ENCODE results near the gene NHLRC2. TPM values are rescaled to one million over a fixed set of nuclear protein-coding genes. Genes with fewer than 3 reads are reported as not detected.

The NHLRC2 gene
- total and polyA plus RNA-seq, 2 of the 13 experiments (the other 11 are each of a cell fraction or from before 2014, with no cell fraction given), result 7.6 to 12.7 TPM

DNA sequence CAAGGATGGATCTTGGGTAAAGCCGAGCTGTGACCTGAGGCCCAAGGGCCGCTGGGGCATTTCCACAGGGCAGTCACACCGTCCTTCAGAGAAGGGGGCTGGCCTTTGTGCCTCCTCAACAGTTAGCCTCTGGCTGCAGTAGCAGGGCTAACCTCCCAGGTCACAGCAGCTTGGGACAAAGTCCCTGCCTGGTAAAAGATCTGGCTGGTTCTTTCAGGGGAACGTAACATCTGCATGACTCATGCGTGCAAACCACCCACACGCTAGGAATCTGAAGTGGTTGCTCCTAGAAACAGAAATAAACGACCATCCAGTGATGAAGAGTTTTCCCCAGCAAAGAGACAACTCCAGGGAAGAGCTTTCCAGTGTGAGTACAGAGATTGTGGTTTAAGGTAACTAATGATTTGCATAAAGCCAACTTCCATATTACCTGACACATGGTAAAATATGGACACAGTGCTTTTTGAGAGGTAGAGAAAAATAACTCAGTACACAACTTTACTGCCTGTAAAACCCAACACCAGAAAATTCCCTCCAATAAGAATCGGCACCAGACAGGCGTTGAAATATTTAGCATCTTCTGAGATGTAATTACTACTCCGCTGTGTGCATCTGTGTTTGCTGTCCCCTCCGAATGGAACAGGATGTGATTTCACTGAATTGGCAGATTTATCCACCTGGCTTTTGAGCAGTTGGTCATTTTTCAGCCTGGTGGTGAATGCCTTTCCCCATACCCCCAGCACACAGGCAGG, 104.3 kb downstream of the NHLRC2 start (continued):
- TF ChIP-seq IRX3 (CRISPR knock-in tag; IDR thresholded peaks at IDR 0.05; ENCODE audit: borderline replicate concordance, low read depth) (no peak), KLF15 (CRISPR knock-in tag; IDR thresholded peaks at IDR 0.05; ENCODE audit: borderline replicate concordance) (no peak), ZNF746 (CRISPR knock-in tag; IDR thresholded peaks at IDR 0.05) (no peak), ZMAT3 (CRISPR knock-in tag; conservative IDR thresholded peaks at IDR 0.05) (no peak), SMYD3 (CRISPR knock-in tag; IDR thresholded peaks at IDR 0.05) (no peak), ZSCAN21 (CRISPR knock-in tag; IDR thresholded peaks at IDR 0.05; ENCODE audit: borderline replicate concordance) (no peak), FOSL2 (CRISPR knock-in tag; IDR thresholded peaks at IDR 0.05) (peak; percentile 99), ZNF879 (CRISPR knock-in tag; IDR thresholded peaks at IDR 0.05) (no peak), EZH2 (conservative IDR thresholded peaks at IDR 0.05; ENCODE audit: low read depth, low read length) (no peak), BCL6 (CRISPR knock-in tag; IDR thresholded peaks at IDR 0.05) (peak; percentile 35; the same call in 1 of the 2 replicates), ZNF788 (CRISPR knock-in tag; IDR thresholded peaks at IDR 0.05; ENCODE audit: borderline replicate concordance) (no peak), POLR2G (IDR thresholded peaks at IDR 0.05; ENCODE audit: low read depth, low read length) (no peak), CEBPB (IDR thresholded peaks at IDR 0.05; ENCODE audit: borderline replicate concordance, low read depth, low read length) (no peak), GATAD2A (CRISPR knock-in tag; IDR thresholded peaks at IDR 0.05) (peak; percentile 69), ZNF260 (CRISPR knock-in tag; IDR thresholded peaks at IDR 0.05; ENCODE audit: borderline replicate concordance, low read depth) (no peak), ZNF577 (CRISPR knock-in tag; IDR thresholded peaks at IDR 0.05; ENCODE audit: borderline replicate concordance, low read depth) (no peak), ZFYVE20 (CRISPR knock-in tag; IDR thresholded peaks at IDR 0.05; ENCODE audit: borderline replicate concordance, low read depth) (no peak), AGO1 (IDR thresholded peaks at IDR 0.05; ENCODE audit: low read depth, low read length, poor library complexity, severe bottlenecking) (no peak)
- TF ChIP-seq, protein P1, sequence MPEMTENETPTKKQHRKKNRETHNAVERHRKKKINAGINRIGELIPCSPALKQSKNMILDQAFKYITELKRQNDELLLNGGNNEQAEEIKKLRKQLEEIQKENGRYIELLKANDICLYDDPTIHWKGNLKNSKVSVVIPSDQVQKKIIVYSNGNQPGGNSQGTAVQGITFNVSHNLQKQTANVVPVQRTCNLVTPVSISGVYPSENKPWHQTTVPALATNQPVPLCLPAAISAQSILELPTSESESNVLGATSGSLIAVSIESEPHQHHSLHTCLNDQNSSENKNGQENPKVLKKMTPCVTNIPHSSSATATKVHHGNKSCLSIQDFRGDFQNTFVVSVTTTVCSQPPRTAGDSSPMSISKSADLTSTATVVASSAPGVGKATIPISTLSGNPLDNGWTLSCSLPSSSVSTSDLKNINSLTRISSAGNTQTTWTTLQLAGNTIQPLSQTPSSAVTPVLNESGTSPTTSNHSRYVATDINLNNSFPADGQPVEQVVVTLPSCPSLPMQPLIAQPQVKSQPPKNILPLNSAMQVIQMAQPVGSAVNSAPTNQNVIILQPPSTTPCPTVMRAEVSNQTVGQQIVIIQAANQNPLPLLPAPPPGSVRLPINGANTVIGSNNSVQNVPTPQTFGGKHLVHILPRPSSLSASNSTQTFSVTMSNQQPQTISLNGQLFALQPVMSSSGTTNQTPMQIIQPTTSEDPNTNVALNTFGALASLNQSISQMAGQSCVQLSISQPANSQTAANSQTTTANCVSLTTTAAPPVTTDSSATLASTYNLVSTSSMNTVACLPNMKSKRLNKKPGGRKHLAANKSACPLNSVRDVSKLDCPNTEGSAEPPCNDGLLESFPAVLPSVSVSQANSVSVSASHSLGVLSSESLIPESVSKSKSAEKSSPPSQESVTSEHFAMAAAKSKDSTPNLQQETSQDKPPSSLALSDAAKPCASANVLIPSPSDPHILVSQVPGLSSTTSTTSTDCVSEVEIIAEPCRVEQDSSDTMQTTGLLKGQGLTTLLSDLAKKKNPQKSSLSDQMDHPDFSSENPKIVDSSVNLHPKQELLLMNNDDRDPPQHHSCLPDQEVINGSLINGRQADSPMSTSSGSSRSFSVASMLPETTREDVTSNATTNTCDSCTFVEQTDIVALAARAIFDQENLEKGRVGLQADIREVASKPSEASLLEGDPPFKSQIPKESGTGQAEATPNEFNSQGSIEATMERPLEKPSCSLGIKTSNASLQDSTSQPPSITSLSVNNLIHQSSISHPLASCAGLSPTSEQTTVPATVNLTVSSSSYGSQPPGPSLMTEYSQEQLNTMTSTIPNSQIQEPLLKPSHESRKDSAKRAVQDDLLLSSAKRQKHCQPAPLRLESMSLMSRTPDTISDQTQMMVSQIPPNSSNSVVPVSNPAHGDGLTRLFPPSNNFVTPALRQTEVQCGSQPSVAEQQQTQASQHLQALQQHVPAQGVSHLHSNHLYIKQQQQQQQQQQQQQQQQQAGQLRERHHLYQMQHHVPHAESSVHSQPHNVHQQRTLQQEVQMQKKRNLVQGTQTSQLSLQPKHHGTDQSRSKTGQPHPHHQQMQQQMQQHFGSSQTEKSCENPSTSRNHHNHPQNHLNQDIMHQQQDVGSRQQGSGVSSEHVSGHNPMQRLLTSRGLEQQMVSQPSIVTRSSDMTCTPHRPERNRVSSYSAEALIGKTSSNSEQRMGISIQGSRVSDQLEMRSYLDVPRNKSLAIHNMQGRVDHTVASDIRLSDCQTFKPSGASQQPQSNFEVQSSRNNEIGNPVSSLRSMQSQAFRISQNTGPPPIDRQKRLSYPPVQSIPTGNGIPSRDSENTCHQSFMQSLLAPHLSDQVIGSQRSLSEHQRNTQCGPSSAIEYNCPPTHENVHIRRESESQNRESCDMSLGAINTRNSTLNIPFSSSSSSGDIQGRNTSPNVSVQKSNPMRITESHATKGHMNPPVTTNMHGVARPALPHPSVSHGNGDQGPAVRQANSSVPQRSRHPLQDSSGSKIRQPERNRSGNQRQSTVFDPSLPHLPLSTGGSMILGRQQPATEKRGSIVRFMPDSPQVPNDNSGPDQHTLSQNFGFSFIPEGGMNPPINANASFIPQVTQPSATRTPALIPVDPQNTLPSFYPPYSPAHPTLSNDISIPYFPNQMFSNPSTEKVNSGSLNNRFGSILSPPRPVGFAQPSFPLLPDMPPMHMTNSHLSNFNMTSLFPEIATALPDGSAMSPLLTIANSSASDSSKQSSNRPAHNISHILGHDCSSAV (CRISPR knock-in tag; IDR thresholded peaks at IDR 0.05; ENCODE audit: borderline replicate concordance), result no peak
- TF ChIP-seq, protein P2, sequence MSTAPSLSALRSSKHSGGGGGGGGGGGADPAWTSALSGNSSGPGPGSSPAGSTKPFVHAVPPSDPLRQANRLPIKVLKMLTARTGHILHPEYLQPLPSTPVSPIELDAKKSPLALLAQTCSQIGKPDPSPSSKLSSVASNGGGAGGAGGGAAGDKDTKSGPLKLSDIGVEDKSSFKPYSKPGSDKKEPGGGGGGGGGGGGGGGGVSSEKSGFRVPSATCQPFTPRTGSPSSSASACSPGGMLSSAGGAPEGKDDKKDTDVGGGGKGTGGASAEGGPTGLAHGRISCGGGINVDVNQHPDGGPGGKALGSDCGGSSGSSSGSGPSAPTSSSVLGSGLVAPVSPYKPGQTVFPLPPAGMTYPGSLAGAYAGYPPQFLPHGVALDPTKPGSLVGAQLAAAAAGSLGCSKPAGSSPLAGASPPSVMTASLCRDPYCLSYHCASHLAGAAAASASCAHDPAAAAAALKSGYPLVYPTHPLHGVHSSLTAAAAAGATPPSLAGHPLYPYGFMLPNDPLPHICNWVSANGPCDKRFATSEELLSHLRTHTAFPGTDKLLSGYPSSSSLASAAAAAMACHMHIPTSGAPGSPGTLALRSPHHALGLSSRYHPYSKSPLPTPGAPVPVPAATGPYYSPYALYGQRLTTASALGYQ (CRISPR knock-in tag; IDR thresholded peaks at IDR 0.05), result no peak
